Measurements from ENCODE around the gene HJURP.

The HJURP gene

GRCh38 chr2:233822101-233822771 is 32.1 kb downstream of the HJURP start:
- TF ChIP-seq, protein P1, sequence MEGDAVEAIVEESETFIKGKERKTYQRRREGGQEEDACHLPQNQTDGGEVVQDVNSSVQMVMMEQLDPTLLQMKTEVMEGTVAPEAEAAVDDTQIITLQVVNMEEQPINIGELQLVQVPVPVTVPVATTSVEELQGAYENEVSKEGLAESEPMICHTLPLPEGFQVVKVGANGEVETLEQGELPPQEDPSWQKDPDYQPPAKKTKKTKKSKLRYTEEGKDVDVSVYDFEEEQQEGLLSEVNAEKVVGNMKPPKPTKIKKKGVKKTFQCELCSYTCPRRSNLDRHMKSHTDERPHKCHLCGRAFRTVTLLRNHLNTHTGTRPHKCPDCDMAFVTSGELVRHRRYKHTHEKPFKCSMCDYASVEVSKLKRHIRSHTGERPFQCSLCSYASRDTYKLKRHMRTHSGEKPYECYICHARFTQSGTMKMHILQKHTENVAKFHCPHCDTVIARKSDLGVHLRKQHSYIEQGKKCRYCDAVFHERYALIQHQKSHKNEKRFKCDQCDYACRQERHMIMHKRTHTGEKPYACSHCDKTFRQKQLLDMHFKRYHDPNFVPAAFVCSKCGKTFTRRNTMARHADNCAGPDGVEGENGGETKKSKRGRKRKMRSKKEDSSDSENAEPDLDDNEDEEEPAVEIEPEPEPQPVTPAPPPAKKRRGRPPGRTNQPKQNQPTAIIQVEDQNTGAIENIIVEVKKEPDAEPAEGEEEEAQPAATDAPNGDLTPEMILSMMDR (IDR thresholded peaks at IDR 0.05; ENCODE audit: low read depth, low read length), result no peak
- H3K4me3 ChIP-seq (ENCODE audit: low read depth, low read length), result no peak overlapping the region

GRCh38 chr2:233821709-233822100 is 32.6 kb downstream of the HJURP start:
- TF ChIP-seq, protein P1 (IDR thresholded peaks at IDR 0.05; ENCODE audit: low read depth, low read length), result no peak

DNA sequence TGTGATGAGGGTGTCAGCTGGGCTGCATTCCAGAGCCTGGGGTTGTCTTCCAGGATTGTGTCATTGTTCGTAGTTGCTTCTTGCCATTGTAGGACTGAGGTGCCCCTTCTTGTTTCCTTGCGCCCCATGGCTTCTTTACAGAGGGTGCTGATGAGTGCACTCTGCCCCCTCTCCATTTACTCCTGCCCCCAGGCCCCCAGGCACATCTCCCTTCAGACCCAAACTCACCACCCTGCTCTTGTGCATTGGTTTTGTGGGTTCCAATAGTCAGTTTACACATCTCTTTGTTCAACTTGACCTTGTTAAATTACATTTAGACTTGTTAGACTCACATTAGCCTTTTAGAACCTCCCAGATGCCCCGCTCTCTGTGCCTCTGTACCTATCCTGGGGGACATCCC is 33.1 kb downstream of the HJURP start:
- TF ChIP-seq, protein P1 (IDR thresholded peaks at IDR 0.05; ENCODE audit: low read depth, low read length), result no peak
- H3K4me3 ChIP-seq (ENCODE audit: low read depth, low read length), result no peak overlapping the region

More at GRCh38 chr2:233821709-233822100, 32.6 kb downstream of the HJURP start:
- no peak overlapping the region for H3K4me3 ChIP-seq (ENCODE audit: low read depth, low read length)

DNA sequence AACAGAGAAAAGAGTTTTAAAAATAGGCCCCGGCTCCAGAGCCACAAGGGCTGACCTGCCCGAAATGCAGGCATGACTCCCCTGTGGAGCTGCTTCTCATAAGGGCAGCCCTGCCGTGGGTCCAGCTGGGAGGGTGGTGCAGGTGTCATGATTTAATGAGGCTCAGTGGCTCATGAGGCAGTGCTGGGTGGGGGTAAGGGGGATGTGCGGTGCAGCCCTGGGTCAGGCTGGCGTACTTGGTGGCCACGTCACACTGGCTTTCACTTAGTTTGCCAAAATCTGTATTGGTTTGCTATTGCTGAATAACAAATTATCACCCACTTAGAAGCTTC is 33.6 kb downstream of the HJURP start:
- TF ChIP-seq, protein P1 (IDR thresholded peaks at IDR 0.05; ENCODE audit: low read depth, low read length), result no peak

GRCh38 chr2:233819884-233820773 is 34.2 kb downstream of the HJURP start:
- TF ChIP-seq, protein P1 (IDR thresholded peaks at IDR 0.05; ENCODE audit: low read depth, low read length), result no peak
- H3K4me3 ChIP-seq (ENCODE audit: low read depth, low read length), result no peak overlapping the region

More for the DNA sequence above, 33.6 kb downstream of the HJURP start:
- H3K4me3 ChIP-seq (ENCODE audit: low read depth, low read length), result no peak overlapping the region

GRCh38 chr2:233818639-233819621 is 35.4 kb downstream of the HJURP start:
- TF ChIP-seq, protein P1 (IDR thresholded peaks at IDR 0.05; ENCODE audit: low read depth, low read length), result no peak
- H3K4me3 ChIP-seq (ENCODE audit: low read depth, low read length), result no peak overlapping the region
